Mesodermal cell (in vitro differentiated cells): Measurements from ENCODE around the gene PTPRG.

Source experiments
- H3K27ac ChIP-seq: 2 replicates; pipeline ENCODE4 v1.7.0; 2013; ENCODE audit warnings: mild to moderate bottlenecking, low read depth, low read length, moderate library complexity; ENCODE audit not compliant: severe bottlenecking
- H3K36me3 ChIP-seq: 2 replicates; pipeline ENCODE4 v1.7.1; 2013; ENCODE audit warnings: mild to moderate bottlenecking, low read length, moderate library complexity; ENCODE audit not compliant: control insufficient read depth, insufficient read depth
- H3K4me1 ChIP-seq: one replicate; pipeline ENCODE4 v1.7.1; 2013; ENCODE audit warnings: mild to moderate bottlenecking, low read length; ENCODE audit not compliant: insufficient read depth, control insufficient read depth, poor library complexity, severe bottlenecking
- H3K4me3 ChIP-seq: 2 replicates; pipeline ENCODE4 v1.7.0; 2013; ENCODE audit warnings: low read length, control low read depth, mild to moderate bottlenecking; ENCODE audit not compliant: insufficient read depth, poor library complexity, severe bottlenecking; ENCODE audit errors: extremely low read depth
- H3K9me3 ChIP-seq: 2 replicates; pipeline ENCODE4 v1.7.1; 2013; ENCODE audit warnings: mild to moderate bottlenecking, low read length, moderate library complexity; ENCODE audit not compliant: control insufficient read depth
- WGBS, 2 experiments: methylation state at CpG; one replicate each; pipeline ENCODE4 v1.1.5; 2013; ENCODE audit warnings: missing lambda C conversion rate in 2 of 2; ENCODE audit not compliant: insufficient coverage in 2 of 2; 5-methylcytosine and 5-hydroxymethylcytosine counted together

PTPRG gene

DNA sequence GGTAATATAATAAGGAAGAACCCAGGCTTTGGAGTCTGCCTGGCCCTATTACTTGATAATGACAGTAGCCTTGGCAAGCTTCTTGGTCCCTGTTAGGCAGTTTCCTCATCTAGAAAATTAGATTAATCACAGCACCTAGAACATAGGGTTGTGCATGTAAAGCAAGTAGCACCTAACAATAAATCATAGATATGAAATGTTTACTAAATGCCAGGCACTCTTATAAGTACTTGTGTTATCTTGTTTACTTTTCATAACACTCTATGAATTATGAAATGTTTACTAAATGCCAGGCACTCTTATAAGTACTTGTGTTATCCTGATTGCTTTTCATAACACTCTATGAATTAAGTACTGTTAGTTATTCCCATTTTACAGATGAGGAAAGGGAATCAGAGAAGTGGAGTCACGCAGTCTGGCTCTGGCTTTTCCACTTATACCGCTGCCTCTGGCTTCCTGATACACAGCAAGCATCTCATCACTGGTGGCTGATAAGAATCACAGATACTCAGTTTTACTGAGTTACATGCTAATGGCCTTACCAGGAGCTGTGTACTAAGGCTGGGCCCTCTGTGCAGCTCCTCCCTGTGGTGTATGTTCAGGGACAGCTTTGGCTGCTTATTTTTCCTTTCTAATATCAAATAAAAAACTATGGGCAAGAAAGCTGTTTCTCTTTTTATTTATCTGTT is 688.6 kb downstream of the PTPRG start:
- Histone ChIP-seq H3K9me3 (no peaks in the 10 kb centered on the region), H3K27ac (no peak overlapping the region), H3K36me3 (peaks cover under 1% of the 10 kb centered on the region), H3K4me1 (no peaks in the 10 kb centered on the region), H3K4me3 (no peak overlapping the region)
- WGBS, 2 experiments = 100% methylated on average over 2 of the region's 2 CpGs

DNA sequence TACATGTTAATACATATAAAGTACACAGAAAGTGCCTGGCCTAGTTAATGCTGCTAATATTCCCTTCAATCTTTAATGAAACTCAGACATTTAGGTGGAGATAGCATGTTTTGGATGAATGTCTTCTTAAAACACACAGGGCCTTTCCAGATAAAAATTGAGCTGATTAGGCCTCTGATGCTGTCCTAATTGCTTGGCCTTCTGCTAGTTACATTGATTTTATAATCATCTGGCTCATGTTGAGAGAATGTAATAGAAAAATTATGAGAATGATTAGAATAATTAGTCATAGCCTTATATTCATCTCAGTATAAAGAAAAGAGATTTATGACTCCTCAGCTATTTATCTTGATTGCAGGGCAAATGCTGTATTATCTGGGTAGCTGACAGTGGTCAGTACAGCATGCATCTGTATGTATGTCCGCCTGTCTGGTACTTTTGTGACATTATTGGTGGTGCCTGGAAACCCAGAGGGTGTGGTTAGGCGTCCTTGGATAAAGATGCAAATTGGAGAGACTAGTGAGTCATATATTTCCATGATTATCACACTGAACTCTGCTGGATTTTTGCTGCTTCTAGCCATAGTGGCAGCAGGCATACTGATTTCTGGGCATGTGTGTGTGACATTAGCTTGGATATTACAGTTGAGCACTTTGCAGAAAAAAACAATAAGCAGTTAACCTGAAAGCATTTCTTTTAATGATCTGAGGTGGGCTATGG is 691.2 kb downstream of the PTPRG start:
- peaks cover 11% of the 10 kb centered on the region for H3K36me3 ChIP-seq
- WGBS, 2 experiments = 83 to 86% methylated on average over 1 of the region's 2 CpGs
- H3K9me3 ChIP-seq = no peaks in the 10 kb centered on the region
- H3K27ac ChIP-seq = no peak overlapping the region
- H3K4me3 ChIP-seq = no peak overlapping the region
- no peaks in the 10 kb centered on the region for H3K4me1 ChIP-seq

DNA sequence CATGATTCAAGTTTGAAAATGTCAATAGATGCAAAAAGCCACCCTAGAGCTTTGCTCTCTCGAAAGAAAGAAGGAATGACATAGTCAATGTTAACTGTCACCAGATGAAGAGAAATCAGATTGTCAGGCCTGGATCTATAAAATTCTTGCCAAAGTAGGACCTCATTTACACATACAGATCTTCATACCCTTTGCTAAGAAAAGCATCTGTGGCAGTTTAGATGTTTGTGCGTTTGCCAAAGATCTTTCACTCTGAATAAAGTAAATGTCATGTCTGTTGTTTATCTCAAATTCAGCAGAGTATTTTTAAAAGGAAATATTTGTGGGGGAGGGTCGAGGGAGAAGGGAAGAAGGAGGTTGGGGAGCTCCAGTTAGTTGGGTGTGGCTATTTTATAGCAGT is 692.6 kb downstream of the PTPRG start:
- Histone ChIP-seq H3K27ac (no peak overlapping the region), H3K9me3 (no peaks in the 10 kb centered on the region), H3K4me3 (no peak overlapping the region), H3K4me1 (no peaks in the 10 kb centered on the region), H3K36me3 (peaks cover 11% of the 10 kb centered on the region)
- WGBS, 2 experiments = 100% methylated on average over 3 of the region's 3 CpGs; no CpG with 5 or more reads in 1 of the 2 experiments

DNA sequence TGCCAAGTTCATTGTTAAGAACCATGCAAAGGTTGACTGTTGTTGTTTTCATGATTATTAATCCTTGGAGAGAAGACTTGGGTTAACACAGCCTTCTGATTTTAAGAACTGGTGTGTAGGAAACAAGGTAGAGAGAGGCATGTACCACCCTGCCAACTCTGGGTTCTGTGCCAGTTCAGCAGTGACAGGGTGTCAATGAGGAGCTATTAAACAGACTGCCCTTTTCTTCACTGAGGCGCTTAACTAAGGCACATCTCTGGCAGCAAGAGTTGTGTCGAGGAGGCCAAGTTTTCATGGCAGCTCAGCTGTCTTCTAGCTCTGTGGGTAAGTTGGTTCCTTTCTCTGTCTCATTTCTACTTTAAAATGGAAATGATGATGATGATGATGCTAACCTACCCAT is 694.4 kb downstream of the PTPRG start:
- no peak overlapping the region for H3K4me3 ChIP-seq
- H3K27ac ChIP-seq = no peak overlapping the region
- no peaks in the 10 kb centered on the region for H3K4me1 ChIP-seq
- no peaks in the 10 kb centered on the region for H3K9me3 ChIP-seq
- peaks cover 11% of the 10 kb centered on the region for H3K36me3 ChIP-seq
- WGBS, 2 experiments = 83 to 100% methylated on average over 1 of the region's 2 CpGs

DNA sequence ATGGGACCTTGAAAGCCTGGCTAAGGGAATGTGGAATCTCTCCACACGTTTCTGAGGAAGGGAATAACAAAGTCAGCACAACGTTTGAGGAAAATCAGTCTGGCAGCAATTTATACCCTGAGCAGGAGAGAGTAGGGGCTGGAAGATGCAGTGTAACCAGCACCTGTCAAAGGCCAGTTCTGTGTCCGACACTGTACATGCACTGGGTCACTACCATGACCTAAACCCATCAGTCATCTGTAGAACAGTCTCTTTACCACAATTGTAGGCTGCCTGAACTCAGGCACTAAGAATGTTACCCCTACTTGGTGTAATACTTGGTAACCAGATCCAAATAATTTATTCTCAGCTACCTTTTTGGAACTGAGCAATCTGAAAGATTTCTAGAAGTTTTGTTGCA is 698.6 kb downstream of the PTPRG start:
- no peaks in the 10 kb centered on the region for H3K9me3 ChIP-seq
- peaks cover 19% of the 10 kb centered on the region for H3K36me3 ChIP-seq
- WGBS, 2 experiments = 87 to 88% methylated on average over 3 of the region's 3 CpGs
- no peak overlapping the region for H3K4me3 ChIP-seq
- peaks cover 4% of the 10 kb centered on the region for H3K4me1 ChIP-seq
- no peak overlapping the region for H3K27ac ChIP-seq

DNA sequence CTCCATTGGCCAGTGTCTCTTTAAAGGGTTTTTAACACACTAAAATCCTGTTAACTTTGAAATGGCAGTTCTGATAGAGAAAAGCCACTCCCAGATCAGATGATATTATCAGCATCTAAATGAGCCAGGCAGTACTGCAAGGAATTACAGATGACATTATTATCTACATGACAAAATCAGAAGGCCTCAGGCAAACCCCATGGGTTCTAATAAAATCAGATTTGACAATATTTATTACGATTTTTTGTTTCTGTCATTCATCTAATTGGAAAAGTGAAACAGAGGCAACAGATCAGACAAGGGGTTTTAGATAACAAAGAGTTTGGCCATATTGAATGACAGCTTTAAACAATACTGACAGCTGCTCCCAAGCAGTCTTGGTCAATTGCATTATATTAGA is 699.3 kb downstream of the PTPRG start:
- WGBS, 2 experiments = no CpG with 5 or more reads among the region's 1 CpG
- H3K27ac ChIP-seq = no peak overlapping the region
- no peaks in the 10 kb centered on the region for H3K9me3 ChIP-seq
- peaks cover 12% of the 10 kb centered on the region for H3K36me3 ChIP-seq
- H3K4me3 ChIP-seq = no peak overlapping the region
- H3K4me1 ChIP-seq = peaks cover 4% of the 10 kb centered on the region

DNA sequence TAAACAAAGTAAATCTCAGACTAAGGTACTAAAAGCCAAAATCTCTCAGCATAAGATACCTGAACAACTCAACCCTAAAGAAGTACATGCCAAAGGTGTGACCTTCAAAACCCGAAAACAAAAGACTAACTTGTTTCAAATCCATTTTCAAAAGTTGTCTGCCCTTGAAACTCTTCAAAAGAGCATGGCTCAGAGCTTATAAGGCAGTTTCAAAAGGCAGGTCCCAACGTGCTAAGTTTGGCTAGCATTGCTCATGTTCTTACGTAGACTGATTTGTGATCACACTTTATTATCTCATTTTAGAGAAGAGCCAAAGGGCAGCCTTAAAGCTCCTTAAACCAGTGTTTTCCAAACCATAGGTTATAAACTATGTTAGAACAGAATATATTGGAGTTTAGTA is 699.8 kb downstream of the PTPRG start:
- H3K9me3 ChIP-seq = no peaks in the 10 kb centered on the region
- no peak overlapping the region for H3K27ac ChIP-seq
- no peak overlapping the region for H3K4me3 ChIP-seq
- H3K36me3 ChIP-seq = peaks cover 8% of the 10 kb centered on the region
- 86 to 94% methylated on average over 1 to 3 of the region's 3 CpGs for WGBS, 2 experiments
- H3K4me1 ChIP-seq = peaks cover 4% of the 10 kb centered on the region

DNA sequence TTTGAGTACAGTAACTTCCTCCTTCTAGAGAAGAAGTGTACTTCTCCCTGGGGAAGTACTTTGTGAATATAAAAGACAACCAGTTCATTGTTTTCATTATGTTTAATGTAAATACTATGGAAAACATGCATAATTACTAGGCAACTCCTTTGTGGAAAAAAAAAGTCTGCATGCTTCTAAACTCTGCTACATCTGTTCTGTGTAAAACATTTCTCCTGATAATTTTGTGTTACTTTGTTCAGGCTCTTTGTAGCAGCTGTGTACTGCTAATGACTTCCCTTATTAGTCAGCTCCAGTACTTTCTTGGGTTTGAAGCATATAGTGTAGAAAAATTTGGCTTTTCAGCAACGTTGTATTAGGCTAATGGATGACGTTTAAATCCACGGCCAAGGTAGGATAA is 700.4 kb downstream of the PTPRG start:
- WGBS, 2 experiments = no CpG with 5 or more reads among the region's 3 CpGs
- Histone ChIP-seq H3K4me3 (no peak overlapping the region), H3K4me1 (peaks cover 4% of the 10 kb centered on the region), H3K27ac (no peak overlapping the region), H3K36me3 (peaks cover 8% of the 10 kb centered on the region), H3K9me3 (no peaks in the 10 kb centered on the region)

DNA sequence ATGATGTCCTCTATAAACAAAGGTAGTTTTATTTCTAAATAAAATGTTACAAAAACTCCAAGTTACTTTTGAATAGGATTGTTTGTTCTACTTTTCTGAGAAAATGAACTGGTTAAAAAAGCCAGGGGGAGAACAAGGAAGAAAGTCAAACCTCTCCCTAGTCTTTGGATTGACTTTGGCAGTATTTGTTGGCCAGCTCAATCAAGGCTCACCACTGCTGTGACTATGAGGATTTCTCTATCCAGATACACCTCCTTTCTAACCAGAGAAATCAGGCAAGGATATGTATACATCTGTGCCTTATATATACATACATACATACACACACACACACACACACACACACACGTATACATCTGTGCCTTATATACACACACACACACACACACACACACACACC is 704.2 kb downstream of the PTPRG start:
- no peak overlapping the region for H3K4me3 ChIP-seq
- H3K4me1 ChIP-seq = peaks cover 4% of the 10 kb centered on the region
- no peak overlapping the region for H3K27ac ChIP-seq
- no peaks in the 10 kb centered on the region for H3K9me3 ChIP-seq
- peaks cover 28% of the 10 kb centered on the region for H3K36me3 ChIP-seq
- no CpG with 5 or more reads among the region's 1 CpG for WGBS, 2 experiments

DNA sequence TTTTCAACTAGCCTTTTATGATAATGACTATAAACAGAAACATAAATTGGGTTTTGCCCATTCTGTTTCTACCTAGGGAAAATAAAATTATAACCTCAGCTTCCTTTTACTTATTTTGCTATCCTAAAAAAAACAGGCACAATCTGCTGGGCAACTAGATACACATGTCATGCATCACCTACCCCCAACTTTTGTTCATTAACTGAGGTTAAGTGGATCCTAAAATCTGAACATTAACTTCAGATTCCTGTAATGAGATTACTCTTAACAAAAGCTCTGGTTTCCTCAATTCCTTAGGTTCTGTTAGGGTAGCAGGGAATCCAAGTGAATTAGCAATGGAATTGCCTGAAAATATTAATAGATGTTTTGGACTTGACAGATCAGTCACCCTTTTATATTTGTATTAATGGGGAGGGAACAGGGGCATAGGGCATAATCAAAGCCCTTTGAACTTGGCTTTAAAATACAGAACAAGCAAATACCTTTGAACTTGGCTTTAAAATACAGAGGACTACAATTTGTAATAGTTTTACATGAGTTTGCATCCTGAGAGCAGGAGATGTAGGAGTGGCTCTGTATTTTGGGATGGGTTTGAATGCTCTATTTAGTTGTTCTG is 705.4 kb downstream of the PTPRG start:
- no peak overlapping the region for H3K4me3 ChIP-seq
- no peak overlapping the region for H3K27ac ChIP-seq
- H3K4me1 ChIP-seq = peaks cover 1% of the 10 kb centered on the region
- H3K9me3 ChIP-seq = no peaks in the 10 kb centered on the region
- H3K36me3 ChIP-seq = peaks cover 38% of the 10 kb centered on the region

DNA sequence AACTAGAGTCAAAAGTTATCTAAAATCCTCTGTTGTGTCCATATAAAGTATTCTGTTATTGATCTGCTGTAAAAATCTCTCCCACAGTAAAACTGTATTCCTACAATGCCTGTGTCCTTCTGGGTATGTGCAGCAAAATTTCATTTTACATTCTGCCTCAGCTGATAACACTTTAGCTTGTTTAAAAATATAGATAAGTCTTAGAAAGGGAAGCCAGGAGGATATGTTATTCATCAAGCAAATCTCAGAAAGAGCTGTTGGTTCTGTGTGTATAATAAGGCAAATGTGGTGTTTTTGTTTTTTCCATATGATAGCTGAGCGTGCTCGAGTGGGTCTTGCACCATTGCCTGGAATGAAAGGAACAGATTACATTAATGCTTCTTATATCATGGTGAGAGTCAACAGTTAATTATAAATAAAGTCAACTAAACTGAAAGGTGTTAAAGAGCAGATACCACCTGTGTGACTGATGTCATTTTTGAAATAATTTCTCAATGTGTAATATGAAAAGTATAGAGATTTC is 715.3 kb downstream of the PTPRG start:
- H3K36me3 ChIP-seq = peaks cover 41% of the 10 kb centered on the region
- H3K4me3 ChIP-seq = no peak overlapping the region
- H3K27ac ChIP-seq = no peak overlapping the region
- no peaks in the 10 kb centered on the region for H3K9me3 ChIP-seq
- no CpG with 5 or more reads among the region's 2 CpGs for WGBS, 2 experiments
- no peaks in the 10 kb centered on the region for H3K4me1 ChIP-seq
